ENCODE measurements around the gene DDX52.

DDX52 gene

GRCh38 chr17:37571674-37572073, 71.6 kb downstream of the DDX52 start:
- no peak for DNase-seq

GRCh38 chr17:37570527-37571093, 72.6 kb downstream of the DDX52 start:
- DNase-seq, result peak; percentile 39

GRCh38 chr17:37568350-37569053, 74.7 kb downstream of the DDX52 start:
- no peak for DNase-seq

GRCh38 chr17:37567538-37567937, 75.7 kb downstream of the DDX52 start:
- no peak for DNase-seq

DNA sequence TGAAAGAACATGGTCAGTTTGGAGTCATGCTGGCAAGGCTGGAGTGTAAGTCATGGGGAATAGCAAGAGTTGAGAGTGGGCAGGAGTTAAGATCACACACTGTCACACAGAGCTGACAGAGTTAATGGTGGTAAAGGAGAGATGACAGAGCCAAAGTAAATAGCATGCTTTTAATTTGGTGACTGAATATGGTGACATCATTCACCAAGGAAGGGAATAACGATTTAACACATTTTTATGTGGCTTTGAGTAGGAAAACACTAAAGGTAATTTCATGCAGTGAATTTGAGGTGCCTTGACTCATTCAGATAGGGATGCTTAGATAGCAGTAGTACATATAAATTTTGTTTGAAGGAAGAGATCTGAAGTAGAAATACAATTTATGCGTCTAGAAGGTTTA, 76.1 kb downstream of the DDX52 start:
- no peak for DNase-seq

DNA sequence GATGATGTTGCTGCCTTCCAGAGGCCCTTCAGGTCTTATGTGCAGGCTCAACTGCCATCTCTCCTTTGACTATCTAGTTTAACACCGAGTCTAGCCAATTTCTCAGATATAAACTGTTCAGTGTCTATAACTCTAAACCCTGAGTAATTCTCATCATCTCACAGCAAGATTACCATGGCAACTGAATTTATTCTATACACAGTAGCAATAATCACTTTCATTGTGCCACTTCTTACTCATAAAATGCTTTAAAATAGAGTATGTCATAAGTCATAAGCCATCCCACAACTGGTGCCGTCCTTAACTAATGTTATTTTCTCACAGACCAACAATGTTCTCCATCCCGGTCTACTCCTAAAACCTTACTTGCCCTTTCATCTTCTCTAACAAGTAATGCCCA, 79.0 kb downstream of the DDX52 start:
- no peak for DNase-seq

DNA sequence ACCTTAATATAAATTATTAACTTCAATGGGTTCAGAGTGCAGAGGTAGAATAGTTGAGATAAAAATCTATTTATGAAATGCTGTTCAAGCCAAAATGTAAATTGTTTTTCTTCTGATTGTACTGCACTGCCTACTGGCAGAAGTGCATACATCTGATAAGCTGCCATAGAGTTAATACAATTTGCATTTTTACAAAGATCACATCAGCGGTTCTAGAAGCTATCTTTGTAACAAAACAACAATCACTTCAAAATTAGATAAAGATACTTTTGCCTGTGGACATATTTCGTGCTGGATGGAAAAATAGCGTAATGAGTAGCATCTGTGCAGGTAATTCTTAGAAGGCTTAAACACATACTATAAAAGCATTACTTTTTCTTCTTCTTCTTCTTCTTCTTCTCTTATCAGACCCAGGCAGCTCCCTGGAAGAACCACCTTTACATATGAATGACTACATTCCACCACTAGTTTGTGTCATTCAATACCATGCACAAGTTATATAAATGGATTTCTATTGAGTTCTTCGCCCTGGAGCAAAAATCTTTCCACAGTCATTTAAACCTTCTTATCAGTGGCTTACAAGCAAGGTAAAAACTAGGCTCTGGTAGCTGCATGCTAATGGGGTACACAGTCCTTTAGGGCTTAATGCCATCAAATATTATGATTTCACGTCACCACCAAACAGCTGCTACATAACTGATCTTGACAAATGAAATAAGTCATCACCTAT, 81.1 kb downstream of the DDX52 start:
- DNase-seq, result no peak
